Endothelial cell (in vitro differentiated cells): ENCODE measurements around the gene TMEM108. TPM values are rescaled to one million over a fixed set of nuclear protein-coding genes. Genes with fewer than 3 reads are reported as not detected.

Experiments
- DNase-seq: peaks from one replicate; pipeline ENCODE4 v3.0.0; 2021; ENCODE audit warnings: low spot score
- H3K27ac Mint-ChIP-seq: one replicate; pipeline ENCODE4 v1.8.0; 2021; ENCODE audit warnings: mixed read lengths, inconsistent platforms; ENCODE audit not compliant: unreplicated experiment
- H3K27me3 Mint-ChIP-seq: one replicate; pipeline ENCODE4 v1.8.0; 2021; ENCODE audit warnings: mild to moderate bottlenecking, moderate library complexity, mixed read lengths, inconsistent platforms; ENCODE audit not compliant: unreplicated experiment
- H3K36me3 Mint-ChIP-seq: one replicate; pipeline ENCODE4 v1.8.0; 2021; ENCODE audit warnings: mild to moderate bottlenecking, low read depth, mixed read lengths, inconsistent platforms; ENCODE audit not compliant: unreplicated experiment
- H3K4me1 Mint-ChIP-seq: one replicate; pipeline ENCODE4 v1.8.0; 2021; ENCODE audit warnings: mild to moderate bottlenecking, mixed read lengths, inconsistent platforms; ENCODE audit not compliant: unreplicated experiment
- H3K4me3 Mint-ChIP-seq: one replicate; pipeline ENCODE4 v1.8.0; 2021; ENCODE audit warnings: mild to moderate bottlenecking, mixed read lengths, inconsistent platforms; ENCODE audit not compliant: unreplicated experiment
- H3K9me3 Mint-ChIP-seq: one replicate; pipeline ENCODE4 v1.8.0; 2021; ENCODE audit warnings: mixed read lengths, inconsistent platforms; ENCODE audit not compliant: unreplicated experiment
- total RNA-seq: library from RNA; stranded (reverse); fragmentation: NEBNext Ultra II Directional; extraction: Animal tissue kit (Norgen Biotek cat#: 25700); gene quantifications from one replicate; pipeline ENCODE4 v1.2.1, GENCODE V29; 2021; ENCODE audit not compliant: unreplicated experiment
- TF ChIP-seq, protein P1 (sequence below): fragments of 200-600 bp; sonication (generic); IDR thresholded peaks from one replicate; pipeline ENCODE4 v1.5.0; 2021; ENCODE audit warnings: antibody characterized with exemption; ENCODE audit not compliant: unreplicated experiment

The TMEM108 gene
- total RNA-seq, 1 donor from 2014 or later, result 14.2 TPM

DNA sequence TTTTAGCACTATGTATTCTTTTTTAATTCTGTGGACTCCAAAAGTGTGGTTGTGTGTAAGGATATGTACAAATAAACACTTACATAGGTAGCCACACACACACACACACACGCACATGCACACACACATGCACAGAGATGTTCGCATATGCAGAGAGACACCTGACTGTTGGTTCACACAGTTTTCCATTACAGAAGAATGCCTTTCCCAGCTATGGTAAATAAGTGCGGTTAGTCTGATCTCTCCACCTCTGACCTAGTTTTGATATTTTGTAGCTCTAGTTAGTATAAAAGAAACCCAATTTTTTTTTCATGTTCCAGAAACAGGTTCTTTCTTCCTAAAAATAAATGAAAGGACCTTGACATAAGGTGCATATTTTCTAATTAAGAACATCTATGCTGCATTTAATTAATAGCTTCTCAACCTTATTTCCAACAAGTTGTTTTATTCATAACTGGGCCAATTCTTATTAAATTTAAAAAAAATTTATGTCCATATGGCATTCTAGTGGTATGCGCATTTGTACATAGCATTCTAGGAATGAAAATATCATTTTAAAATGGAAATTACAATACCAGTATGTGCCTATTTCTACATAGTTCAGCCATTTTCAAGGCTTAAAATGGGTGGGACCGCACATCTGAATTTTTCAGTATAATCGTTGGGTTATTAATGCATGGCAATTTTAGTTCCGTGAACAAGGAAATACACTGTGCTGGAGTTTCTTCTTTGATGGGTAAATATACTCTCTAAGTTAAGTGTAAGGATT lies 27.2 kb downstream of the TMEM108 start:
- Mint-ChIP-seq H3K4me1 (peaks cover 4% of the 10 kb centered on the region), H3K4me3 (no peak overlapping the region), H3K27ac (no peak overlapping the region), H3K9me3 (no peaks in the 10 kb centered on the region), H3K27me3 (peaks cover 3% of the 10 kb centered on the region), H3K36me3 (peaks cover 4% of the 10 kb centered on the region)
- no peak for DNase-seq
- TF ChIP-seq, protein P1, sequence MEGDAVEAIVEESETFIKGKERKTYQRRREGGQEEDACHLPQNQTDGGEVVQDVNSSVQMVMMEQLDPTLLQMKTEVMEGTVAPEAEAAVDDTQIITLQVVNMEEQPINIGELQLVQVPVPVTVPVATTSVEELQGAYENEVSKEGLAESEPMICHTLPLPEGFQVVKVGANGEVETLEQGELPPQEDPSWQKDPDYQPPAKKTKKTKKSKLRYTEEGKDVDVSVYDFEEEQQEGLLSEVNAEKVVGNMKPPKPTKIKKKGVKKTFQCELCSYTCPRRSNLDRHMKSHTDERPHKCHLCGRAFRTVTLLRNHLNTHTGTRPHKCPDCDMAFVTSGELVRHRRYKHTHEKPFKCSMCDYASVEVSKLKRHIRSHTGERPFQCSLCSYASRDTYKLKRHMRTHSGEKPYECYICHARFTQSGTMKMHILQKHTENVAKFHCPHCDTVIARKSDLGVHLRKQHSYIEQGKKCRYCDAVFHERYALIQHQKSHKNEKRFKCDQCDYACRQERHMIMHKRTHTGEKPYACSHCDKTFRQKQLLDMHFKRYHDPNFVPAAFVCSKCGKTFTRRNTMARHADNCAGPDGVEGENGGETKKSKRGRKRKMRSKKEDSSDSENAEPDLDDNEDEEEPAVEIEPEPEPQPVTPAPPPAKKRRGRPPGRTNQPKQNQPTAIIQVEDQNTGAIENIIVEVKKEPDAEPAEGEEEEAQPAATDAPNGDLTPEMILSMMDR, result no peak

DNA sequence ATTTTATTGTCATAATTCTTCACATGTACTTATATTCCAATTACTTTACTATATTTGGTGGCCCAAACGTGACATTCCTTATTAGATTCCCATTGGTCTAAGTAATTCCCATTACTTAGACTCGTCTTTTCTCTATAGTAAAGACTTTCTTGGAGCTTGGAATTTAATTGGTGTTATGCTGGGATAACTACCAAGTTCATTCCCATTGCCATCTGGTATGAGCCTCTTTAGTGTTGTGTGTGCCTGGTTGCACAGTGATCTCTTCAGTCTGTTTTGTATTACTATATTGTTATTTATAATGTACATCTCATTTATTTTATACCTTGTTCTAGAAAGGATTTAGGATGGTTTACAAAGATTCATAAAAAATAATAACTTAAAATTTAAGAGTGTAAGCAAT lies 27.8 kb downstream of the TMEM108 start:
- Mint-ChIP-seq H3K27ac (no peak overlapping the region), H3K27me3 (peaks cover 3% of the 10 kb centered on the region), H3K36me3 (peaks cover 4% of the 10 kb centered on the region), H3K4me3 (no peak overlapping the region), H3K4me1 (peaks cover 4% of the 10 kb centered on the region), H3K9me3 (no peaks in the 10 kb centered on the region)
- TF ChIP-seq, protein P1, result no peak
- no peak for DNase-seq

DNA sequence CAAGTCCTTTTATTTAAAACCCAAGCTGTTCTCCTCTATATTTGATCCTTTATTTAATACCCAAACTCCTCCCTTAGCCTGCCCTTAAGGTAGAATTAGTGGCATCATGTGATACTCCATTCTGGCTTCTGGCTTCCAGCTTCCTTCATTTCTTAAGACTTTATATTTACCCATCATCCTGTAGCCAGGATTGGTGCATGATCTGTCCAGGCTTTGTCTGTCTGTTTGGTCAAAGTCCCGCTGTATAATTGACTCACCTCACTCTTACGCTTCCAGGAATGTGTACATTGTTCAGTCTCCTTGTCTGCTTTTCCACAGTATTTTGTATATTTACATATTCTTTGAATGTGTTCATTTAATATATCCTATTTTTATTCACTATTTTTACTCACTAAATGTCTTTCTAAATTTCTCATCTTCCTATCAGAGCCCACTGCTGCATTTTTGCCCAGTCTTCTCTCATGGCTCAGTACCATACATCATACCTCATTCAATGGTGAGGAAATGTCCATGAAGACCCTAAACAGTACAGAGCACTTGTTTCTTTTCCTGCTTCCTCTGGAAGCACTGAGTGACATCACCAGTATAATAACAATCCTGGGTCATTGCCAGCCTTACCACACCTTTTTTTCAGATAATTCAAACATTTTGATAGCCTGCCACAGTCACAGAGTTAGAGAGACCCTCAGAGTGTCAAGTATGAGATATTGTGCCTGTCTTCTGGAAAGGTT lies 31.5 kb downstream of the TMEM108 start:
- Mint-ChIP-seq H3K4me3 (no peak overlapping the region), H3K27ac (no peak overlapping the region), H3K4me1 (peaks cover 4% of the 10 kb centered on the region), H3K9me3 (no peaks in the 10 kb centered on the region), H3K27me3 (peaks cover 1% of the 10 kb centered on the region), H3K36me3 (no peaks in the 10 kb centered on the region)
- DNase-seq, result no peak
- TF ChIP-seq, protein P1, result no peak

DNA sequence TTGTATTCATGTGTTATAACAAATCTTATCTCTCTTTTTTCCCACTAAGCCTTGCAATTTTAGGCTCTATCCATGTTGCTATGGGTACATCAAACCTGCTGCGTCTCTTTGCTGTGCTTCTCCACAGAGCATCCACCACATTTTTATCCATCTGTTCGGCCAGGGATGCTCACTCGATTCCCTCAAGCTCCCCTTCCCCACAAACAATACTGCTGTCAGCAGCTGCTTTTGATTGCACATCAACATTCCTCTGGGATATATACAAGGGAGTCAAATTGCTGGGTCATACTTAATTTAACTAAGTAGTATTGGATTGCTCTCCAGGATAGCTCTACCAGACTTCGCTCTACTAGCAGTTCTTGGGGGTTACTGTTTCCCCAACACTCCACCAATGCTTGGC lies 36.8 kb downstream of the TMEM108 start:
- no peak overlapping the region for H3K27ac Mint-ChIP-seq
- no peak overlapping the region for H3K4me3 Mint-ChIP-seq
- peaks cover 2% of the 10 kb centered on the region for H3K4me1 Mint-ChIP-seq
- no peaks in the 10 kb centered on the region for H3K36me3 Mint-ChIP-seq
- no peaks in the 10 kb centered on the region for H3K9me3 Mint-ChIP-seq
- TF ChIP-seq, protein P1, result no peak
- no peak for DNase-seq
- peaks cover 4% of the 10 kb centered on the region for H3K27me3 Mint-ChIP-seq

DNA sequence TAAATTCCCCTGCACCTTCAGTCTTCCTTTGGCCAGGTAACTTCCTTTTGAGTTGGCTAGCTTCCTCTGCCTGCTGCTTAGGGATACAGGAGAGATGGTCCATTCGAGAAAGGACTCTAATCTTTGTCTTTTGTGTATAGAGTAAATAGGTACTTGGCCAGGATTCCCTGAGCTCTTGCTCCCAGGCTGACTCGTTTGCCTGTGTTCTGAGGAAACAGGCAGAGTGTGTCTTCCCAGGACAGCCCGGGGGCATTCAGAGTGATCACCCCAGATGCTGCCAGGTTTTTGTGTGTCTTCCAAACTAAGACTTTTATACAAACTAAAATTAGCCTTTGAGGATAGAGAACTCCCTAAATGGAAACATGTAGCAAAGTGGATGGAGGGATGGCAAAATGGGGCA lies 39.5 kb downstream of the TMEM108 start:
- Mint-ChIP-seq H3K4me3 (no peak overlapping the region), H3K27ac (no peak overlapping the region), H3K9me3 (no peaks in the 10 kb centered on the region), H3K4me1 (no peaks in the 10 kb centered on the region), H3K36me3 (peaks cover 5% of the 10 kb centered on the region), H3K27me3 (peaks cover 4% of the 10 kb centered on the region)
- no peak for DNase-seq
- TF ChIP-seq, protein P1, result no peak
